Fibroblast of pulmonary artery (primary cell): ENCODE data around the gene SLC30A7.

ENCODE experiments used
- DNase-seq: peaks from one replicate; pipeline ENCODE4 v3.0.0-alpha.2; 2010; ENCODE audit warnings: low read depth
- H3K4me3 ChIP-seq: replicated peaks from 2 replicates; pipeline ENCODE4 v1.5.1; 2011; ENCODE audit warnings: low read depth, mild to moderate bottlenecking, control low read depth, low read length, moderate library complexity
- TF ChIP-seq, protein P1 (sequence below): IDR thresholded peaks from 2 replicates; pipeline ENCODE4 v1.5.1; 2011; ENCODE audit warnings: mild to moderate bottlenecking, control low read depth, low read length, inconsistent platforms; ENCODE audit errors: missing control alignments

The SLC30A7 gene

DNA sequence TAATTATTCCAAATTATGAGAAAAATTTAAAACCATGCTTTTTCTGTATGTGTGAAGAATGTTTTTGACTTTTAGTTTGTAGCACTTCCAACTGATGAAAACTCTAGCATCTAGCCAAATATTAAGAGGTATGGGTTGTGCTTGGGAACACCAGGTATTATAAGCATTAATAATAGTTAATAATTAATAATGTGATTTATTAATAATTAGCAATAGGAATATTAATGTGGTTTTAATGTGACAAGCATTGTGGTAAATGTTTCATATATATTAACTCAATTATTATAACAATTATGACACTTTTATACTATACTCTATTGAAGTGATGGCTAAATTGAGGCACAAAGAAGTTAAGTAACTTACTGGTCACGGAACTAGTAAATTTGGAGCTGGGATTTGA, 7.9 kb downstream of the SLC30A7 start:
- no peak for DNase-seq
- H3K4me3 ChIP-seq = no peak overlapping the region
- TF ChIP-seq, protein P1, sequence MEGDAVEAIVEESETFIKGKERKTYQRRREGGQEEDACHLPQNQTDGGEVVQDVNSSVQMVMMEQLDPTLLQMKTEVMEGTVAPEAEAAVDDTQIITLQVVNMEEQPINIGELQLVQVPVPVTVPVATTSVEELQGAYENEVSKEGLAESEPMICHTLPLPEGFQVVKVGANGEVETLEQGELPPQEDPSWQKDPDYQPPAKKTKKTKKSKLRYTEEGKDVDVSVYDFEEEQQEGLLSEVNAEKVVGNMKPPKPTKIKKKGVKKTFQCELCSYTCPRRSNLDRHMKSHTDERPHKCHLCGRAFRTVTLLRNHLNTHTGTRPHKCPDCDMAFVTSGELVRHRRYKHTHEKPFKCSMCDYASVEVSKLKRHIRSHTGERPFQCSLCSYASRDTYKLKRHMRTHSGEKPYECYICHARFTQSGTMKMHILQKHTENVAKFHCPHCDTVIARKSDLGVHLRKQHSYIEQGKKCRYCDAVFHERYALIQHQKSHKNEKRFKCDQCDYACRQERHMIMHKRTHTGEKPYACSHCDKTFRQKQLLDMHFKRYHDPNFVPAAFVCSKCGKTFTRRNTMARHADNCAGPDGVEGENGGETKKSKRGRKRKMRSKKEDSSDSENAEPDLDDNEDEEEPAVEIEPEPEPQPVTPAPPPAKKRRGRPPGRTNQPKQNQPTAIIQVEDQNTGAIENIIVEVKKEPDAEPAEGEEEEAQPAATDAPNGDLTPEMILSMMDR = no peak

DNA sequence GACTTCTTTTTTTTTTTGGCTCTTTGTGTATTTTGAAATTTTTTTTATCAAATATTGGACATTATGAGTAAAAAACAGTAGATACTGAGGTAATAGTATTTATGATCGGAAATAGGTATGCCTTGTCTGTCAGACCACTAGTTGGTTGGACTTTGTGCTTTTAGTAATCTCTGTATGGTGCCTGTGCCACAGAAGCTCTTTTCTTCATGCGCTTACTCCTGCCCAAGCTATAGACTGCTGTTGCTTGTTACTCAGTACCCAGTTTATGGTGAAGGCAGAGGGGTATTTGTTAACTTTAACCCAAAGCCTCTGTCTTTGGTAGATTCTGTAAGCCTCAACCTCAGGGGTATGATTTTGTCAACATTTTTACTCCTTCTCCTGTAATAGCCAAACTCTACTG, 8.6 kb downstream of the SLC30A7 start:
- TF ChIP-seq, protein P1 = no peak
- H3K4me3 ChIP-seq = no peak overlapping the region
- DNase-seq = no peak

- TF ChIP-seq, protein P1 = no peak
- DNase-seq = no peak
- no peak overlapping the region for H3K4me3 ChIP-seq
These were observed 9.3 kb downstream of the SLC30A7 start for GRCh38 chr1:100905181-100905580.

DNA sequence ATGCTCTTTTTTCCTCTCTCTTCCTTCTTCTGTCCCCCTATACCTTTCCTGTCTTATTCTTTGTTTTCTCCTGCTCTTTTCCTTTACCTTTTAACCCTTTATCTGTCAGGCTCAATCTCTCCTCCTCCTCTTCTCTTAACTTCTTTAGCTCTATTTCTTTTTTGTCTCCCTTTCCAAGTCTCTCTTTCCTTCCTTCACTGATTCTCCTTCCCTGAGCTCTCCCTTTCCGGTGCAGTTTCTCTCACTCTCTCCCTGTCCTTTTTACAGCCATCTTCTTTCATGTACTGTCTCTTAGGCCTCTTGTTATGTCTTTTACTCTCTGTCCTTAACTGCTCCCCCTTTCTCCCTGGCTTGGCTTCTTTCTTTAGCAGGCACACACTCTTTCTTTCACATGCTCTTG, 12.0 kb downstream of the SLC30A7 start:
- TF ChIP-seq, protein P1 = no peak
- no peak for DNase-seq
- H3K4me3 ChIP-seq = no peak overlapping the region

DNA sequence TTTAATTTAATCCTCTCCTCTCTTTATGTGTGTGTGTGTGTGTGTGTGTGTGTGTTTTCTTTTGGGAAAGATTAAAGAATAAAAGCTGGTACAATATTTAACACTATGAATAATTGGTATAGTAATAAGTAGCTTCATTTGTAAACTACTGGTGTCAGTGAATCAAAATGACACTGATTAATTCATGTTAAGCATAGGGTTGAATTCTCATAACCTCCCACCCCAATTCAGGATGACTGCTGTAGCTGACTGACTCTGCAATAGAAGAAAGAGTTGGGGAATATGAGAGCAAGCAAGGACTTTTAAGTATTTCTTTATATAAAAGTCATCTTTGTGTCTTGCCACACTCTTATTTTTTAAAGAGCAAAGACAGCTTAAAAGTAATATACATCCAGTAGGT, 13.1 kb downstream of the SLC30A7 start:
- TF ChIP-seq, protein P1 = no peak
- no peak overlapping the region for H3K4me3 ChIP-seq
- DNase-seq = no peak

GRCh38 chr1:100912019-100912418, 16.1 kb downstream of the SLC30A7 start:
- H3K4me3 ChIP-seq = no peak overlapping the region
- DNase-seq = no peak
- TF ChIP-seq, protein P1 = no peak

DNA sequence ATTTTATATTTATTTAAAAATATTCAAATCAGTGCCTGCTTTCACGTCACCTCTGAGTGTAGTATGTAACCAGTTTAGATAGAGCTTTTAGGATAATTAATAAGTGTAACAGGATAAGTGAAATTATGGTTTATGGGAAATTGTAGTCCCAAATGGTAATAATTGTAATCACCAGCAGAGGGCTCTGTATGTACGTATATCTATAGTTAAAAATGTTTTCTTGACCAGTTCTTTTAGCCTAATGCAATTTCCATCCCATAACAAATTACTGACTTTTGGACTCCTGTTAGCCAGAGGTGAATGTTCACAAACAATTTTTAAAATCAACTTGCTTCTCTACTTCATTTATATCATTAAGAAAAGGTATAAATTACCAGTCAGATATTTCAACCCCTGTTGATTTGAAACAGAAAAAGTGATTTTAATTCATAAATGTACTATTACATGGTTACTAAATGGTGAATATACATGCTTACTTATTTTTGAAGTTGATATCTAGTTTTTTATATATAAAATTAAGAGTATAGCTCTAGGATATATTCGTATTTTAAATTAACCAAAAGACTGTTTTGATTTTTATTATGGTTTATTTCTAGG, 25.3 kb downstream of the SLC30A7 start:
- H3K4me3 ChIP-seq = no peak overlapping the region
- TF ChIP-seq, protein P1 = peak; percentile 53
- DNase-seq = peak; percentile 79
